Liver (tissue), 9 donors: ENCODE measurements around the gene C14orf119. TPM values are rescaled to one million over a fixed set of nuclear protein-coding genes. Genes with fewer than 3 reads are reported as not detected.

Experiments used
- DNase-seq: peaks from one replicate; pipeline ENCODE4 v3.0.0-alpha.2; 2017; ENCODE audit warnings: low spot score
- H3K27ac ChIP-seq, 2 donors: one replicate each; pipeline ENCODE4 v1.7.0; 2013; ENCODE audit warnings: inconsistent platforms in 2 of 2, low read length in 2 of 2, control low read depth in 1 of 2, low read depth in 1 of 2, mild to moderate bottlenecking in 1 of 2
- H3K27me3 ChIP-seq, 4 donors: one replicate each; pipeline versions ENCODE4 v1.6.1 to v1.7.0; 2013; ENCODE audit warnings: low read length in 3 of 4, inconsistent platforms in 1 of 4, mild to moderate bottlenecking in 1 of 4, moderate library complexity in 1 of 4; ENCODE audit not compliant: control insufficient read depth in 4 of 4, insufficient read depth in 4 of 4
- H3K36me3 ChIP-seq, 4 donors: one replicate each; pipeline versions ENCODE4 v1.6.1 to v1.7.0; 2013; ENCODE audit warnings: low read length in 3 of 4, mild to moderate bottlenecking in 3 of 4, low read depth in 1 of 4, moderate library complexity in 1 of 4; ENCODE audit not compliant: control insufficient read depth in 4 of 4, insufficient read depth in 3 of 4
- H3K4me1 ChIP-seq, 4 donors: one replicate each; pipeline versions ENCODE4 v1.6.1 to v1.7.0; 2013; ENCODE audit warnings: low read length in 3 of 4, mild to moderate bottlenecking in 3 of 4, moderate library complexity in 1 of 4; ENCODE audit not compliant: control insufficient read depth in 4 of 4, insufficient read depth in 4 of 4
- H3K4me3 ChIP-seq, 3 donors: one replicate each; pipeline versions ENCODE4 v1.6.1 to v1.7.0; 2013; ENCODE audit warnings: low read length in 3 of 3, control low read depth in 1 of 3, low read depth in 1 of 3, mild to moderate bottlenecking in 1 of 3
- H3K9ac ChIP-seq, 2 donors: one replicate each; pipeline ENCODE4 v1.7.0; 2013; ENCODE audit warnings: low read length in 2 of 2, mild to moderate bottlenecking in 2 of 2, moderate library complexity in 2 of 2, control low read depth in 1 of 2, low read depth in 1 of 2
- H3K9me3 ChIP-seq, 4 donors: one replicate each; pipeline versions ENCODE4 v1.6.1 to v1.7.0; 2013; ENCODE audit warnings: low read length in 3 of 4; ENCODE audit not compliant: control insufficient read depth in 4 of 4
- ATF3 ChIP-seq: IDR thresholded peaks from 2 replicates; pipeline ENCODE4 v1.6.1; 2016; ENCODE audit warnings: antibody characterized with exemption
- FOXA1 ChIP-seq: IDR thresholded peaks from 2 replicates; pipeline ENCODE4 v1.6.1; 2016; ENCODE audit warnings: antibody characterized with exemption
- GABPA ChIP-seq, 2 donors: IDR thresholded peaks in 1 of 2; conservative IDR thresholded peaks in 1 of 2; 2 replicates each; pipeline ENCODE4 v1.6.1; 2016; ENCODE audit warnings: antibody characterized with exemption in 2 of 2, mild to moderate bottlenecking in 1 of 2, moderate library complexity in 1 of 2
- HNF4A ChIP-seq, 2 donors: conservative IDR thresholded peaks; 2 replicates each; pipeline ENCODE4 v1.6.1; 2016; ENCODE audit warnings: antibody characterized with exemption in 2 of 2, mild to moderate bottlenecking in 2 of 2
- HNF4G ChIP-seq: IDR thresholded peaks from 2 replicates; pipeline ENCODE4 v1.6.1; 2016; ENCODE audit warnings: antibody characterized with exemption
- NR2F2 ChIP-seq: IDR thresholded peaks from 2 replicates; pipeline ENCODE4 v1.6.1; 2016; ENCODE audit warnings: antibody characterized with exemption
- RAD21 ChIP-seq, 2 donors: IDR thresholded peaks; 2 replicates each; pipeline ENCODE4 v1.6.1; 2016; ENCODE audit warnings: antibody characterized with exemption in 2 of 2, mild to moderate bottlenecking in 2 of 2
- REST ChIP-seq: IDR thresholded peaks from 2 replicates; pipeline ENCODE4 v1.6.1; 2016; ENCODE audit warnings: antibody characterized with exemption, mild to moderate bottlenecking
- RXRA ChIP-seq, 2 donors: IDR thresholded peaks; 2 replicates each; pipeline ENCODE4 v1.6.1; 2017 to 2018; ENCODE audit warnings: antibody characterized with exemption in 2 of 2, mild to moderate bottlenecking in 1 of 2
- SP1 ChIP-seq: IDR thresholded peaks from 2 replicates; pipeline ENCODE4 v1.6.1; 2018; ENCODE audit warnings: antibody characterized with exemption, mild to moderate bottlenecking
- YY1 ChIP-seq: IDR thresholded peaks from 2 replicates; pipeline ENCODE4 v1.6.1; 2016; ENCODE audit warnings: antibody characterized with exemption, mild to moderate bottlenecking
- ZBTB33 ChIP-seq: IDR thresholded peaks from 2 replicates; pipeline ENCODE4 v1.6.1; 2016; ENCODE audit warnings: antibody characterized with exemption
- WGBS: extraction: QIAGEN DNeasy Blood & Tissue Kit; methylation state at CpG from one replicate; pipeline ENCODE4 v1.1.7; 2013; 5-methylcytosine and 5-hydroxymethylcytosine counted together
- polyA plus RNA-seq, 2 donors: library from polyadenylated mRNA; stranded (reverse) in 1 of 2; unstranded in 1 of 2; fragments of 200-250 nt in 1 of 2; fragments of >200 nt in 1 of 2; fragmentation: Nextera tagmentation in 1 of 2; extraction: Ambion mirVana in 1 of 2; gene quantifications; one replicate each; pipeline versions ENCODE4 v1.2.1 to v1.2.3, GENCODE V29; 2013 to 2015
- total RNA-seq, 2 donors: library from RNA; depleted of rRNA; stranded (reverse); fragments of >200 nt; gene quantifications; one replicate each; pipeline ENCODE4 v1.2.3, GENCODE V29; 2014
- donor health status: healthy.
- donor health status: healthy.
- donor health status: healthy.
- donor health status: healthy.
- donor health status: healthy.

C14orf119 gene
- total and polyA plus RNA-seq, 4 donors, result 9.0 to 27.1 (median 17.7) TPM

- TF ChIP-seq ATF3 (no peak), RAD21 (IDR thresholded peaks at IDR 0.05) (no peak)
Observed at GRCh38 chr14:23080474-23080873, 14.8 kb upstream of the C14orf119 start (continued).

- Histone ChIP-seq H3K4me1 (no peaks in the 10 kb centered on the region), H3K27ac (no peak overlapping the region), H3K4me3 (no peak overlapping the region), H3K9me3 (no peaks in the 10 kb centered on the region), H3K36me3 (peaks cover 15 to 77% (median 54%) of the 10 kb centered on the region in 4 donors), H3K27me3 (no peaks in the 10 kb centered on the region), H3K9ac (no peak overlapping the region)
- no peak for DNase-seq
- 86% methylated on average over 3 of the region's 3 CpGs for WGBS
- TF ChIP-seq YY1 (no peak), ATF3 (no peak), RAD21 (IDR thresholded peaks at IDR 0.05) (no peak), ZBTB33 (no peak), HNF4G (no peak)
Observed at GRCh38 chr14:23085458-23085857, 9.8 kb upstream of the C14orf119 start.

- H3K4me3 ChIP-seq, result no peak overlapping the region
- DNase-seq, result no peak
- 100% methylated on average over 1 of the region's 1 CpG for WGBS
- no peaks in the 10 kb centered on the region for H3K4me1 ChIP-seq
- H3K9ac ChIP-seq, result no peak overlapping the region
- no peaks in the 10 kb centered on the region for H3K9me3 ChIP-seq
- no peak overlapping the region for H3K27ac ChIP-seq
- H3K36me3 ChIP-seq, result peaks cover 18 to 68% (median 44%) of the 10 kb centered on the region in 4 donors
- no peaks in the 10 kb centered on the region for H3K27me3 ChIP-seq
- TF ChIP-seq FOXA1, result no peak
- TF ChIP-seq RAD21 (IDR thresholded peaks at IDR 0.05), result no peak
- TF ChIP-seq GABPA (IDR thresholded peaks at IDR 0.05 in 1 of 2, conservative IDR thresholded peaks at IDR 0.05 in 1 of 2), result no peak
- TF ChIP-seq HNF4G, result no peak
- TF ChIP-seq REST, result no peak
- TF ChIP-seq SP1, result no peak
- TF ChIP-seq NR2F2, result no peak
- TF ChIP-seq HNF4A (conservative IDR thresholded peaks at IDR 0.05), result no peak
- no peak for TF ChIP-seq ZBTB33
- TF ChIP-seq RXRA (IDR thresholded peaks at IDR 0.05), result no peak
Observed at GRCh38 chr14:23086565-23086964, 8.7 kb upstream of the C14orf119 start.
